WTC11 (cell line): Measurements from ENCODE around the gene TTLL9. TPM values are rescaled to one million over a fixed set of nuclear protein-coding genes. Genes with fewer than 3 reads are reported as not detected.

Experiments used
- ATAC-seq: fragments of 200-7000 bp; cut with Tn5 transposase; 2 replicates; pipeline ENCODE4 v1.10.0; 2021; ENCODE audit warnings: mild to moderate bottlenecking, moderate library complexity
- CTCF ChIA-PET: fragments of 300-600 bp; sonication (Branson Sonifier 250); formaldehyde crosslinking; loops from one replicate; lab custom pipeline; 2021; ENCODE audit warnings: antibody characterized with exemption; lab: Charles Lee
- POLR2A ChIA-PET: fragments of 350-600 bp; sonication (Branson Sonifier 250); formaldehyde crosslinking; loops from one replicate; lab custom pipeline; 2021; ENCODE audit warnings: antibody characterized with exemption; lab: Charles Lee
- DNase-seq: peaks from one replicate; pipeline ENCODE4 v3.0.0; 2021; ENCODE audit warnings: low spot score
- H3K27ac Mint-ChIP-seq: 2 replicates; pipeline ENCODE4 v1.8.0; 2021; ENCODE audit warnings: mixed read lengths
- H3K27me3 Mint-ChIP-seq: 2 replicates; pipeline ENCODE4 v1.8.0; 2021; ENCODE audit warnings: low read depth, mild to moderate bottlenecking, moderate library complexity, mixed read lengths
- H3K36me3 Mint-ChIP-seq: 2 replicates; pipeline ENCODE4 v1.8.0; 2021; ENCODE audit warnings: mixed read lengths
- H3K4me1 Mint-ChIP-seq: 2 replicates; pipeline ENCODE4 v1.8.0; 2022; ENCODE audit warnings: mixed read lengths
- H3K4me3 Mint-ChIP-seq: 2 replicates; pipeline ENCODE4 v1.8.0; 2021; ENCODE audit warnings: mild to moderate bottlenecking, moderate library complexity, mixed read lengths
- H3K9me3 Mint-ChIP-seq: 2 replicates; pipeline ENCODE4 v1.8.0; 2021; ENCODE audit warnings: mixed read lengths
- AR ChIP-seq: fragments of 250-450 bp; sonication (Bioruptor Pico); IDR thresholded peaks from 2 replicates; pipeline ENCODE4 v1.9.0; 2021; ENCODE audit warnings: mild to moderate bottlenecking
- ATF3 ChIP-seq: sonication (generic); formaldehyde crosslinking; conservative IDR thresholded peaks from 2 replicates; pipeline ENCODE4 v1.8.1; 2022; ENCODE audit warnings: mild to moderate bottlenecking, missing genetic modification reagents
- CDX4 ChIP-seq: fragments of 250-450 bp; sonication (Bioruptor Pico); IDR thresholded peaks from 2 replicates; pipeline ENCODE4 v1.9.0; 2021; ENCODE audit warnings: moderate library complexity, mild to moderate bottlenecking, inconsistent platforms, borderline replicate concordance
- CREB1 ChIP-seq: sonication (generic); formaldehyde crosslinking; IDR thresholded peaks from 2 replicates; pipeline ENCODE4 v1.8.0; 2023; ENCODE audit warnings: mild to moderate bottlenecking, missing genetic modification reagents
- CREM ChIP-seq: sonication (generic); formaldehyde crosslinking; IDR thresholded peaks from 2 replicates; pipeline ENCODE4 v1.8.1; 2022; ENCODE audit warnings: mild to moderate bottlenecking, missing genetic modification reagents, moderate library complexity
- EMX1 ChIP-seq: fragments of 250-450 bp; sonication (Bioruptor Pico); IDR thresholded peaks from 2 replicates; pipeline ENCODE4 v1.8.0; 2021; ENCODE audit warnings: mild to moderate bottlenecking
- IRF1 ChIP-seq: sonication (generic); formaldehyde crosslinking; IDR thresholded peaks from 2 replicates; pipeline ENCODE4 v1.8.0; 2023; ENCODE audit warnings: missing genetic modification reagents
- IRF2 ChIP-seq: sonication (generic); formaldehyde crosslinking; IDR thresholded peaks from 2 replicates; pipeline ENCODE4 v1.8.0; 2022; ENCODE audit warnings: low read depth, missing genetic modification reagents, borderline replicate concordance
- MXD4 ChIP-seq: fragments of 250-450 bp; sonication (Bioruptor Pico); IDR thresholded peaks from 2 replicates; pipeline ENCODE4 v1.8.0; 2021; ENCODE audit warnings: mild to moderate bottlenecking, moderate library complexity, borderline replicate concordance
- NFATC4 ChIP-seq: fragments of 250-450 bp; sonication (Bioruptor Pico); IDR thresholded peaks from 2 replicates; pipeline ENCODE4 v1.9.0; 2021; ENCODE audit warnings: mild to moderate bottlenecking
- OVOL2 ChIP-seq: fragments of 250-450 bp; sonication (Bioruptor Pico); IDR thresholded peaks from 2 replicates; pipeline ENCODE4 v1.9.0; 2021; ENCODE audit warnings: mild to moderate bottlenecking, borderline replicate concordance
- PREB ChIP-seq: sonication (generic); formaldehyde crosslinking; IDR thresholded peaks from 2 replicates; pipeline ENCODE4 v1.8.1; 2022; ENCODE audit warnings: mild to moderate bottlenecking, missing genetic modification reagents, moderate library complexity, borderline replicate concordance
- SMAD4 ChIP-seq: sonication (generic); formaldehyde crosslinking; IDR thresholded peaks from 2 replicates; pipeline ENCODE4 v1.8.0; 2022; ENCODE audit warnings: mild to moderate bottlenecking, missing genetic modification reagents
- SP1 ChIP-seq: sonication (generic); formaldehyde crosslinking; conservative IDR thresholded peaks from 2 replicates; pipeline ENCODE4 v1.8.1; 2022; ENCODE audit warnings: missing genetic modification reagents
- TEAD4 ChIP-seq: sonication (generic); formaldehyde crosslinking; IDR thresholded peaks from 2 replicates; pipeline ENCODE4 v1.8.0; 2022; ENCODE audit warnings: mild to moderate bottlenecking, missing genetic modification reagents
- TP53 ChIP-seq: sonication (generic); formaldehyde crosslinking; IDR thresholded peaks from 2 replicates; pipeline ENCODE4 v1.8.1; 2023; ENCODE audit warnings: mild to moderate bottlenecking, missing genetic modification reagents
- USF2 ChIP-seq: sonication (generic); formaldehyde crosslinking; IDR thresholded peaks from 2 replicates; pipeline ENCODE4 v1.8.1; 2023; ENCODE audit warnings: mild to moderate bottlenecking, missing genetic modification reagents, moderate library complexity
- ZBTB43 ChIP-seq: sonication (generic); formaldehyde crosslinking; IDR thresholded peaks from 2 replicates; pipeline ENCODE4 v1.8.1; 2023; ENCODE audit warnings: mild to moderate bottlenecking, missing genetic modification reagents
- ZNF219 ChIP-seq: sonication (generic); formaldehyde crosslinking; IDR thresholded peaks from 2 replicates; pipeline ENCODE4 v1.8.0; 2023; ENCODE audit warnings: missing genetic modification reagents, mild to moderate bottlenecking, borderline replicate concordance
- ZNF281 ChIP-seq: sonication (generic); formaldehyde crosslinking; IDR thresholded peaks from 2 replicates; pipeline ENCODE4 v1.8.0; 2023; ENCODE audit warnings: mild to moderate bottlenecking, missing genetic modification reagents
- ZNF416 ChIP-seq: fragments of 250-450 bp; sonication (Bioruptor Pico); IDR thresholded peaks from 2 replicates; pipeline ENCODE4 v1.9.0; 2021; ENCODE audit warnings: mild to moderate bottlenecking, inconsistent platforms
- ZNF671 ChIP-seq: fragments of 250-450 bp; sonication (Bioruptor Pico); IDR thresholded peaks from 2 replicates; pipeline ENCODE4 v1.8.0; 2021; ENCODE audit warnings: mild to moderate bottlenecking
- total RNA-seq: library from RNA; stranded (reverse); gene quantifications from 3 replicates; pipeline ENCODE4 v1.2.3, GENCODE V29; 2021

TTLL9 gene
- total RNA-seq, 1 experiment from 2014 or later, result not detected

GRCh38 chr20:31824125-31824485 lies 46.3 kb upstream of the TTLL9 start (continued):
- no peak for TF ChIP-seq CREB1 (CRISPR knock-in tag)
- TF ChIP-seq NFATC4, result no peak
- no peak for TF ChIP-seq USF2 (CRISPR knock-in tag)
- no peak for TF ChIP-seq IRF2 (CRISPR knock-in tag)

GRCh38 chr20:31824554-31825313 lies 45.7 kb upstream of the TTLL9 start:
- no peak overlapping the region for H3K27ac Mint-ChIP-seq
- ChIA-PET POLR2A (interaction anchor here (0.6 kb wide), 1 partner anchor 248 kb away, joined by 8 read pairs; no protein-coding TSS in a partner anchor), CTCF (interaction anchor here (1.0 to 5.1 kb wide), 8 partner anchors 9 to 193 kb away, joined by 3 to 33 read pairs (median 14); partner anchors contain the start of genes FOXS1 and PDRG1)
- H3K9me3 Mint-ChIP-seq, result no peaks in the 10 kb centered on the region
- TF ChIP-seq ZNF219 (CRISPR knock-in tag), result no peak
- no peak for TF ChIP-seq CDX4 (CRISPR knock-in tag)
- no peak for TF ChIP-seq ZNF416 (CRISPR knock-in tag)
- no peak for TF ChIP-seq PREB (CRISPR knock-in tag)
- TF ChIP-seq EMX1 (CRISPR knock-in tag), result no peak
- no peak for TF ChIP-seq AR (CRISPR knock-in tag)
- no peak for TF ChIP-seq CREM
- TF ChIP-seq SMAD4 (CRISPR knock-in tag), result no peak
- no peak for TF ChIP-seq ZNF671 (CRISPR knock-in tag)
- no peak for TF ChIP-seq MXD4 (CRISPR knock-in tag)
- TF ChIP-seq ZNF281 (CRISPR knock-in tag), result no peak
- no peak for TF ChIP-seq TP53 (CRISPR knock-in tag)
- TF ChIP-seq IRF1 (CRISPR knock-in tag), result no peak
- no peak for TF ChIP-seq SP1 (CRISPR knock-in tag)
- TF ChIP-seq TEAD4 (CRISPR knock-in tag), result no peak
- TF ChIP-seq OVOL2 (CRISPR knock-in tag), result no peak
- TF ChIP-seq USF2 (CRISPR knock-in tag), result no peak
- no peak for TF ChIP-seq ATF3 (CRISPR knock-in tag)
- TF ChIP-seq ZBTB43 (CRISPR knock-in tag), result no peak
- no peak overlapping the region for H3K4me3 Mint-ChIP-seq
- H3K4me1 Mint-ChIP-seq, result peaks cover 7% of the 10 kb centered on the region; the same call in 1 of the 2 replicates
- H3K36me3 Mint-ChIP-seq, result no peaks in the 10 kb centered on the region
- H3K27me3 Mint-ChIP-seq, result no peaks in the 10 kb centered on the region
- no peak for DNase-seq
- ATAC-seq, result no peak
